GM18858 (cell line): ENCODE results near the gene METTL5.
"Not testable (repeated sequence)": the region's sequence is repeated elsewhere in the genome, so short reads cannot be mapped to it uniquely, and the experiment has no call there.

Experiments used
- ATAC-seq: cut with Tn5 transposase; IDR thresholded peaks from one replicate; pipeline ENCODE4 v1.9.1; 2021; ENCODE audit not compliant: unreplicated experiment

METTL5 gene

GRCh38 chr2:169834401-169834800 lies 9.7 kb upstream of the METTL5 start:
- no peak for ATAC-seq

DNA sequence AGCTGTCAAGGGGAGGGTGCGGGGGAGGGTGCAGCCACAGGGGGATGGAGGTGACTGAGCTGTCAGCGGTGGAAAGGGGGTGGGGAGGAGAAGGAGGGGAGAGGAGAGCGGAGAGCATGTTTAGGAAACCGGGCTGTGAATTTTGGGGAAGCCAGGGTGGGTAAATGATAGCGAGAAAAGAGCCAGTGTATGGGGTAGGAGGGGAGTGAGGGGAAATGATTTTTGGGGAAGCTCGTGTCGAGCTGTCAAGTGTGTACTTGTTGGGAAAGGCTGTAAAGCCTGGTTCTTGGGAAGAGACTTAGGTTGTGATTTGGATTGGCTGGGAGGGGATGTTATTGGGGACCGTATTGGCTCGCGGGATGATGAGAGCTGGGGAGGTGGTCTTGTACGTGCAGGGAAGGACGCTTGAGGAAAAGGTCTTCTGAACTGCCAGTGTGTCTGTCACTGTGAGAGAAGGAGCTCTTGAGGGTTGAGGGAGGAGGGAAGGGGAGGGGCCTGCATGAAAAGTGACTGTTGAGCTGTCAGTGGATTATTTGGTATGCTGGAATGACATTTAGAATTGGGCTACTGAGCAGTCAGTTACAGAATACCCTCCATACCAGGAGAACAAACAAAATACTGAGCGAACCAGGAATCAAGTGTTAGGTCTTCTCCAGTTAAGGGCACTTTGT lies 3.6 kb upstream of the METTL5 start:
- no peak for ATAC-seq

GRCh38 chr2:169827272-169828140 lies 2.8 kb upstream of the METTL5 start, which contains the start of gene UBR3:
Gene UBR3, plus strand, starts transcription at chr2:169827454. Its CDS starts 54 bp downstream, at chr2:169827508.
- ATAC-seq = peak; percentile 74

- ATAC-seq = no peak
Measured at GRCh38 chr2:169823996-169824372, 721 bp downstream of the METTL5 start.

DNA sequence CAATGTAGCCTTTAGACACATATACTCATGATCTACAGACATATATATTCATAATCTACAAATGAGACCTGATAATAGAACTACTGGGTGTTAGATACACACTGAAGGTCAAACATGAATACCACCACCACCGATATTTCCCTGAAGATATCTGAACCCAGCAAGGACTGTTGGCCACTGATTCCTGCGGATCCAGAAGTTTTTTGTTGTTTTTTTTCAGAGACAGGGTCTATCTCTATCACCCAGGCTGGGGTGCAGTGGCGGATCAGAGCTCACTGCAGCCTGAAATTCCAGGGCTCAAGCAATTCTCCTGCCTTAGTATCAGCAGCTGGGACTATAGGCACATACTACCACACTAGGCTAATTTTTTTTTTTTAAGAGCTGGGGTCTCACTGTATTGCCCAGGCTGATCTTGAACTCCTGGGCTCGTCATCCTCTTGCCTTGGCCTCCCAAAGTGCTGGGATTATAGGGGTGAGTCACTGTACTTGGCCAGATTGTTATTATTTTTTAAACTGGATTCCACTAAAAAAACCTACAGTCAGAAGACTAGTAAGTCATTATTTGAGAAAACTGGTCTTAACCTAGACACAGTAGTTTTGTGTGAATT lies 1.8 kb downstream of the METTL5 start:
- no peak for ATAC-seq

GRCh38 chr2:169822036-169822435 lies 2.7 kb downstream of the METTL5 start:
- no peak for ATAC-seq

GRCh38 chr2:169820101-169820500 lies 4.6 kb downstream of the METTL5 start:
- ATAC-seq = not testable (repeated sequence)

DNA sequence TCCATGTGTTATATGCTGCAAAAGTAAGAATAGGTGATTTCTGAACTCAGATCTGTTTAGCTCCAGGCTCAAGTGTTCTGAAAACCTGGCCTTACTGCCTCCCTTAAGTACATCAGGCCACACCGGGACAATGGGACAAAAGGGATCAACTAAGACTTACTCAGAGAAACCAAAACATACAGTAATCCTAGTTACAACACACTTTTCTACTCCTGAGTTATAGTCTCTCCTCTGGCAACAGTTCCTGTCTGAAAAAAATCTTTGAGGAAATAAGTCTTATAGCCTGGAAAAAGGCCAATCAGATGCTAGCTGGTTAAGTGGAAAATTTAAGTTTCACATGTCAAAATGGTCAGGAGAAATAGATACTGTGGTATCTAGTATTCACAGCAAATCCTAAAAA lies 5.6 kb downstream of the METTL5 start:
- no peak for ATAC-seq

DNA sequence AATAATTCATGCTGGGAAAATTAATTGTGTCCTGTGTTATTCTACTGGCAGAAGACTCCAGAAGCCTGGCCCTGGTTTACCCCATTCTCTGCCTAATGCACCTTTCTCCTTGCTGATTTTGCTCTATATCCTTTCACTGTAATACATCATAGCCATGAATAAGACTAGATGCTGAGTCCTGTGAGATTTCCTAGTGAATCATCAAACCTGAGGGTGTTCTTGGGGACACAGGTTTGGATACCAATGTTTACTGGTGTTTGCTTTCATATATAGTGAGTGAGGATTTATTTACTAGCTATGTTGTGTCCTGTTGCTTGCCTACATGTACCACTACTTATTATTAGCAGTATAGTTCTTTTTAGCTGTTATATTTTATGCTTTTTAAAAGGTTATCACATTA lies 6.5 kb downstream of the METTL5 start:
- ATAC-seq = no peak

GRCh38 chr2:169817369-169817768 lies 7.3 kb downstream of the METTL5 start:
- not testable (repeated sequence) for ATAC-seq

- not testable (repeated sequence) for ATAC-seq
Measured at GRCh38 chr2:169816961-169817360, 7.7 kb downstream of the METTL5 start.

DNA sequence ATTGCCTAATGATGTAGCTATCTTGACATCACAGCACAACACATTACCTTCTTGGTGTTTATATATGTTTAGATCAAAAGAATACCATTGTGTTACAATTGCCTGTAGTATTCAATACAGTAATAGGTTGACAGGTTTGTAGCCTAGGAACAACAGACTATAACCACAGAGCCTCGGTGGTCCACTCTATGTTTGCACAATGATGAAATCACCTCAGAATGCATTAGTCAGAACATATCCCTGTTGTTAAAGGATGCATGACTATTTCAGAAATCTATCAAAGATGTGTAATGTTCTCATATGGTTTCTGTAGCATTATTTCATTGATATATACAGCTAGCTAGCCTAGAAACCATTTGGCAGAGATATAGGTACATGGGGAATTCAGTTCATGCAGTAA lies 8.9 kb downstream of the METTL5 start:
- no peak for ATAC-seq

DNA sequence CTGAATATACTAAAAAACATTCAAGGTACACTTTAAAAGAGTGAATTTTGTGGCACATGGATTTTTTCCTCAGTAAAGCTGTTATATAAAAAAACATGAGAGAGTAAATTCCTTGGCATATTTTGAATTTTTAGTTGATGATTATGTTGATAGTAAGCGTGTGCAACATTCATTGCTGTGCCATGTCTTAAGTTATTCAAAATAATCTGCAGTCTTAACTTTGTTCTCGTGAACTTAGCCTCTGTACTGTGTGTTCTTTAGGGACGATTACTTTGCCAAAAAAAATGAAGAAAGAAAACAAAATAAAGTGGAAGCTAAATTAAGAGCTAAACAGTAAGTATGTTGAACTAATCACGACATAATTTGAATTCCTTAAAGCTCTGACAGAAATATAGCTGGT lies 16.5 kb downstream of the METTL5 start:
- ATAC-seq = no peak

DNA sequence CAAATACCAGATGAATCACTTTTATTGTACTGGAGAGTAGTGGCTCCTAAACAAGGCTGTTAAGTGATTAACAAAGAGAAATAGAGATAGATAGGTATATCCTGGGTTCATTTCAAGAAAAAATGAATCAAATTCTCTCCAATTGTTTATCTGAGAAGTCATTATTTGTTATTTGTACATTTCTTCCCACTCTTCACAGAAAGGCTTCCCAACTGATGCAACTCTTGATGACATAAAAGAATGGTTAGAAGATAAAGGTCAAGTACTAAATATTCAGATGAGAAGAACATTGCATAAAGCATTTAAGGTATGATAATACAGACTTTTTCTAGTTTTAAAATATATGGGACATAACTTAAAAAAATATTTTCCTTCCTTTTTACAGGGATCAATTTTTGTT lies 18.1 kb downstream of the METTL5 start:
- ATAC-seq = no peak

DNA sequence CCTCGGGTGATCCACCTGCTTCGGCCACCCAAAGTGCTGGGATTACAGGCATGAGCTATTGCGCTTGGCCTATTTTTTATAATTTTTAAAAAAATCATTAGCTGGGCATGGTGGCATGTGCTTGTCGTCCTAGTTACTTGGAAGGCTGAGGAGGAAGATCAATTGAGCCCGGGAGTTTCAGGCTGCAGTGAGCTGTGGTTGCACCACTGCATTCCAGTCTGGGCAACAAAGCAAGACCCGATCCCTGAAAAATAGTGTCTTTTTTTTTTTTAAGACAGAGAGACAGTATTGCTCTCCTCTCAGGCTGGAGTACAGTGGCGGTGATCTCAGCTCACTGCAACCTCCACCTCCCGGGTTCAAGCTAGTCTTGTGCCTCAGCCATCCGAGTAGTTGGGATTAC lies 21.2 kb downstream of the METTL5 start:
- ATAC-seq = no peak

- peak; percentile 92 for ATAC-seq
Measured at GRCh38 chr2:169798718-169799592, 25.8 kb downstream of the METTL5 start, which contains the start of gene SSB. Gene SSB, plus strand, starts transcription at chr2:169798871. Its CDS starts 2,090 bp downstream, at chr2:169800961.

- no peak for ATAC-seq
Measured at GRCh38 chr2:169798397-169798717, 26.3 kb downstream of the METTL5 start.

- no peak for ATAC-seq
Measured at GRCh38 chr2:169797601-169798000, 27.1 kb downstream of the METTL5 start.

DNA sequence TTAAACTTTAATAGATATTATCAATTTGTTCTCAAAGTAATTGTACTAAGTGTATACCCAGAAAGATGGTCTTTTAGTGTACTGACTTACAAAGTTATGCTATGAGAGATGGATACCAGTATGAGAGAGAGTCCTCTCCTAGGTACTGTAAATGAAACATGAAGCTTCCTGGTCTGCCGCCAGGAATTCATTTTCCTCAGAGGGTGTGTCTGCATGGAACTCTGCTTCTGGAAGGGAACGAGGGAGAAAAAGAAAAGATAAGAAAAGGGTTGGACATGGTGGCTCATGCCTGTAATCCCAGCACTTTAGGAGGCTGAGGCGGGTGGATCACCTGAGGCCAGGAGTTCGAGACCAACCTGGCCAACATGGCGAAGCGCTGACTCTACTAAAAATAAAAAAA lies 28.3 kb downstream of the METTL5 start:
- no peak for ATAC-seq

DNA sequence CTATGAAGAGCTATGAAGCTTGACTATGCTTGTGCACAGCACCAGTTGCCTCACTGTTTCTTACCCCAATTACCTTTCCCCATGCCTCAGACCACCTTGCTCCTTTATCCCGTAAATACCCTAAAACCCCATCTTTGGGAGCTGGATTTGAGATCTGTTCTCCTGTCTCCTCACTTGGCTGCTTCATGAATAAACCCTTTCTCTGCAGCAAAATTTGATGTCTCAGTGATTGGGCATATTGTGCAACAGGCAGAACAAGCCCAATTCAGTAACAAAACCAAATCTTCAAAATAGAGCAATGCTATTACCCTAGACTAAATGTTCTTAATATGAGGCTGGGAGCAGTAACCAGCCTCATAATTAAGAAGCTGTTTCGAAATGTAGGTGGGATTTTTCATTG lies 29.5 kb downstream of the METTL5 start:
- no peak for ATAC-seq

- ATAC-seq = no peak
Measured at GRCh38 chr2:169790581-169790980, 34.1 kb downstream of the METTL5 start.
